Neural progenitor cell (in vitro differentiated cells): ENCODE measurements around the gene ILDR2.

Source experiments
- EZH2phosphoT487 ChIP-seq: fragments of 200-600 bp; sonication (generic); IDR thresholded peaks from 2 replicates; pipeline ENCODE4 v1.6.1; 2017; ENCODE audit warnings: antibody characterized with exemption
- TF ChIP-seq, protein P1 (sequence below): fragments of 200-600 bp; sonication (generic); IDR thresholded peaks from 2 replicates; pipeline ENCODE4 v1.5.1; 2017; ENCODE audit warnings: antibody characterized with exemption, mild to moderate bottlenecking

GRCh38 chr1:166956057-166956850, 19.1 kb downstream of the ILDR2 start:
- TF ChIP-seq, protein P1, sequence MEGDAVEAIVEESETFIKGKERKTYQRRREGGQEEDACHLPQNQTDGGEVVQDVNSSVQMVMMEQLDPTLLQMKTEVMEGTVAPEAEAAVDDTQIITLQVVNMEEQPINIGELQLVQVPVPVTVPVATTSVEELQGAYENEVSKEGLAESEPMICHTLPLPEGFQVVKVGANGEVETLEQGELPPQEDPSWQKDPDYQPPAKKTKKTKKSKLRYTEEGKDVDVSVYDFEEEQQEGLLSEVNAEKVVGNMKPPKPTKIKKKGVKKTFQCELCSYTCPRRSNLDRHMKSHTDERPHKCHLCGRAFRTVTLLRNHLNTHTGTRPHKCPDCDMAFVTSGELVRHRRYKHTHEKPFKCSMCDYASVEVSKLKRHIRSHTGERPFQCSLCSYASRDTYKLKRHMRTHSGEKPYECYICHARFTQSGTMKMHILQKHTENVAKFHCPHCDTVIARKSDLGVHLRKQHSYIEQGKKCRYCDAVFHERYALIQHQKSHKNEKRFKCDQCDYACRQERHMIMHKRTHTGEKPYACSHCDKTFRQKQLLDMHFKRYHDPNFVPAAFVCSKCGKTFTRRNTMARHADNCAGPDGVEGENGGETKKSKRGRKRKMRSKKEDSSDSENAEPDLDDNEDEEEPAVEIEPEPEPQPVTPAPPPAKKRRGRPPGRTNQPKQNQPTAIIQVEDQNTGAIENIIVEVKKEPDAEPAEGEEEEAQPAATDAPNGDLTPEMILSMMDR, result no peak
- no peak for TF ChIP-seq EZH2phosphoT487
